CD4-positive, alpha-beta T cell treated with Interleukin-21 for 1 hour (primary cell): ENCODE results near the gene ZC3H12C.

Source experiments
- DNase-seq: peaks from one replicate; pipeline ENCODE4 v3.0.0-alpha.2; 2020

Gene ZC3H12C

GRCh38 chr11:110077831-110078325, 15.3 kb upstream of the ZC3H12C start:
- no peak for DNase-seq

GRCh38 chr11:110078923-110079544, 14.2 kb upstream of the ZC3H12C start:
- DNase-seq: no peak

DNA sequence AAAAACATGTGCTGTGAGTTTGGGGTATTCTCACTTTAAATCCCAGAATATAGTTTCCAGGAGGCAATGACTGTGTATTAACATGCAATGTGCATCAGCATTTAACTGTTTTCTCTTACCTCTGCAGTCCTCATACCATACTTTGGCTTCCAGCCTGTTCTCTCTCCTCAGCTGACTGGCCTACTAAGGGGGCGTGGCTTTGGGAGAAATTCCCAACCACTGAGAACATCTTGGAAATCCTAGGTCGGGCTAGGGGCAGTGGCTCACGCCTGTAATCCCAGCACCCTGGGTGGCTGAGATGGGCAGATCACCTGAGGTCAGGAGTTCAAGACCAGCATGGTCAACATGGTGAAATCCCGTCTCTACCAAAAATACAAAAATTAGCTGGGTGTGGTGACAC, 13.5 kb upstream of the ZC3H12C start:
- no peak for DNase-seq

- no peak for DNase-seq
Observed at GRCh38 chr11:110081462-110082376, 11.5 kb upstream of the ZC3H12C start.

DNA sequence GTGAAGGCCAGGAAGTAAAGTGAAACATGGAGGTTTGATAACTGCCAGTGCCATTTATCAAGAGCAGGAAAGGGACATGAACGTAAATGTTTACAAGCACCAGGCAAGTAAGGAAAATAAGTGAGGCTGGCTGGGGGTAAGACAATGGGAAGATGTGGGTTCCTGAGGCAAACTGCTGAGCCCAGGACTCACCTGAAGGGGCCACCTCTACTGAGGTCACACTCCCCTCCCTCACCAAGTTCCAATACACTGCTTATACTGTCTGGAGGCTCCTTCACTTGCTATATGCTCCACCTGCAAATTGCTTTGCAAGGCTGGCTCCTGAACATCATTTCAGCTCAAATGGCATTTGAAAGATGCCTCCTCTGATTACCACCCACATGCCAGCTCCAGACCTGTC, 10.3 kb upstream of the ZC3H12C start:
- DNase-seq: no peak

DNA sequence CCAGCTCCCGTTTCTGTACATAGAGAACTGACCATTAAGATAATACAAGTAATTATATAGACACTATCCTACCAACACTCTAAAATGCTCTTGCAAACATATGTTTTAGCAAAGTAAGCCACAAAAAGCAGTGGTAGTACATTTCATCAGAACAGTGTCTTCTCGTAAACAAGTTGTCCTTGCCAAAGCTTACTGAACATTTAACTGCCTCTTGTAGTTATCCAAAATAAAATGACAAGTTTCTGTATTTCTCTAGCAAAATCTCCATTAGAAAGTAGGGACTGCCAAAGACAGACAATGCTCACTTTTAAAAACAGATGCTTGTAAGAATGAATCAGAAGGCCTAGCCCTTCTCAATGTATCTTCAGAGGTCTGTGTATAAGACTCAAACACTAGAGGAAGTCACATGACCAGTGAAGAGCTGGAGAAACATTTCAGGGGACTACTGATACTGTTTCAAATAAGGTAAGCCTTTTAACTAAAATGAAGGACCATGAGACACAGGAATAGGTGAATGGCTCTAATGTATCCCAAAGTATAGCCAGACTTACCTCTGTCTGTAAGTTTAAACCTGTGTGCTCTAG, 7.8 kb upstream of the ZC3H12C start:
- DNase-seq: no peak

GRCh38 chr11:110086892-110087309, 6.3 kb upstream of the ZC3H12C start:
- peak; percentile 6 for DNase-seq

DNA sequence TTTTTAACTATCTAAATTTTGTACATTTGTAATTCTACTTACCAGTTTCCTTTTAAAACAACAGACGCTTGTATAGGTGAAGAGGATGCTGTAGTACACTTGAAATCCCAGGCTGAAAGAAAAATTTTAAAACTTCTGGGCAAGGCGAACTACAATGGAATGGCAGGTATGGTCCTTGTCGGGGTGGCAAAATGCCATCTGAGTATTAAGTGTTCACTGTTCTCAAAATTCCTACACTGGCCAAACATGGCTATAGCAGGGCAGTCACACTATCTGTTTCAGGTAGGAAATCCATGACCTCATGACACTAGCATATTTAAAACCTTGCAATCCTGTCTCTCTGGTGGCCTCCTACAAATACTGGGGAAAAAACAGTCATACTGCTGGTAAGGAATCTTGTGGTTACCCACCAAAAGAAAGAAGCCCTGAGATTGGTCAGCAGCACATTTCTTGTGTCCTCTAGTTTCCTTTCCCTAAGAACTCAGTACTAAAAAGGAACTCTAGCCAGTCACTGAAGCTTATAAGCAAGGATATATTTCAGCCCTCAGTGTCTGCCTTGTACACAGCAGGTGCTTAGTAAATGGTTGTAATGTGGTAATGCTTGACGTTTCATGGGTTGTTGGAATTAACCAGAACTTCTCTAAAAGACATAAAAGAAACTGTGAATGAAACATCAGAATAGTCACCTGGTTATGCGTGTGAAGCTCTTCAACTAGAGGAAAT, 5.2 kb upstream of the ZC3H12C start:
- DNase-seq: no peak

GRCh38 chr11:110088535-110089344, 4.5 kb upstream of the ZC3H12C start:
- no peak for DNase-seq

- no peak for DNase-seq
Observed at GRCh38 chr11:110089617-110090282, 3.4 kb upstream of the ZC3H12C start.

- no peak for DNase-seq
Observed at GRCh38 chr11:110090466-110091026, 2.6 kb upstream of the ZC3H12C start.

DNA sequence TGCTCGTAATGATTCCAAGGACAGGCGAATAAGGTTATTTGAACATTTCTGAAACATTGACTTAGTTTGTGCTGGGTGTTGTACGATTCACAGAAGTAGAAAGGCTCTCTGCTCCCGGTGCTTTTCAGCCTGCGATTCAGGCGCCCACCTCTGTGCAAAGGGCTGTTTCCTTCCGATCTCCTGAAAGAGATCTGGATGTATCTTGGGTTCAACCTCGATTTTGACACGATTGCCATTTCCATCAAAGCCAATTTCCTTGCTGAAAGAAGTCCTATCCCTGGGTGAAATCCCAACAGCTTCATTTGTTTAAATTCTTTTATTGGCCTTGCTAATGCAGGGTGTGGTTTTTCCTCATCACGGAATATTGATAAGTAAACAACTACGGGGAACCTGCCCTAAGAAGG, 1.1 kb upstream of the ZC3H12C start:
- no peak for DNase-seq

DNA sequence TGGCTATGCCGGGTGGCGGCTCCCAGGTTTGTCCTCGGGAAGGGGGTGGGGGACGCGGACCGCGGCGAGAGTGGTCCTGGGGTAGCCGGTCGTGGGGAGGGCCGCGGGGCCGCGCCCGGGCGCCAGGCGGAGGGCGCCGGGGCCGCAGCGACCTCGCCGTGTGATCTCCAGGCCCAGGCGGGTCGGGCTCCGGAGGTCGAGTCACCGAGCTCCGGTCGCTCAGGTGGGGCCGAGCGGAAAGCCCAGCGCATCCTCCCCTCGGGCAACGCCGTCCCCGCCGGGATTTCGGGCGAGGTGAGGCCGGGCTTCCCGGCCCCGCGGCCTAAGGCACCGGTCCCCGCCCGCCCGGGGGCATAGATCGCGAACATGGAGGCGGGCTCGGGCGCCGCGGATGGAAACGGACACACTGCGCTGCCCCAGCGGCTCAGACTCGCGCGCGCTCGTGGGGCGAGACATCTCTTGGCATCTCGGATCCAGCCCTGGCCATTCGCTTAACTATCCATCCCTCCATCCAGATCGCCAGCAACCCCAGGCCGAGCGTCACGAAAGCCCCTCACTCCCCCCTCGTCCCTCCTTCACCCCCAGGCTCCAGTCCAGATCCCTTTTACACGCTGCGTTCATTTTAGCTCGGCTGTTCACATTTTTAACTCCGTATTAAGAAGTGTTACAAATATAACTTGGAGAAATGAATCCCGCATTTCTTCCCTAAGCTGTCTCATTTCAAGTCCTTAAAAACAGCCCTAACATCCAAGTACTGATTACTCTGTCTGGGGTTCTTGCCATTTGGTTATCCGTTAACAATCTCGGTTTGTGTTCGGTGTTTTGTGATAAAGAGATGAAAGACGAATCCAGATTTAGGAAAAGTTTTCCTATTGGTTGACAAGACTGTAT, 460 bp downstream of the ZC3H12C start:
- no peak for DNase-seq

DNA sequence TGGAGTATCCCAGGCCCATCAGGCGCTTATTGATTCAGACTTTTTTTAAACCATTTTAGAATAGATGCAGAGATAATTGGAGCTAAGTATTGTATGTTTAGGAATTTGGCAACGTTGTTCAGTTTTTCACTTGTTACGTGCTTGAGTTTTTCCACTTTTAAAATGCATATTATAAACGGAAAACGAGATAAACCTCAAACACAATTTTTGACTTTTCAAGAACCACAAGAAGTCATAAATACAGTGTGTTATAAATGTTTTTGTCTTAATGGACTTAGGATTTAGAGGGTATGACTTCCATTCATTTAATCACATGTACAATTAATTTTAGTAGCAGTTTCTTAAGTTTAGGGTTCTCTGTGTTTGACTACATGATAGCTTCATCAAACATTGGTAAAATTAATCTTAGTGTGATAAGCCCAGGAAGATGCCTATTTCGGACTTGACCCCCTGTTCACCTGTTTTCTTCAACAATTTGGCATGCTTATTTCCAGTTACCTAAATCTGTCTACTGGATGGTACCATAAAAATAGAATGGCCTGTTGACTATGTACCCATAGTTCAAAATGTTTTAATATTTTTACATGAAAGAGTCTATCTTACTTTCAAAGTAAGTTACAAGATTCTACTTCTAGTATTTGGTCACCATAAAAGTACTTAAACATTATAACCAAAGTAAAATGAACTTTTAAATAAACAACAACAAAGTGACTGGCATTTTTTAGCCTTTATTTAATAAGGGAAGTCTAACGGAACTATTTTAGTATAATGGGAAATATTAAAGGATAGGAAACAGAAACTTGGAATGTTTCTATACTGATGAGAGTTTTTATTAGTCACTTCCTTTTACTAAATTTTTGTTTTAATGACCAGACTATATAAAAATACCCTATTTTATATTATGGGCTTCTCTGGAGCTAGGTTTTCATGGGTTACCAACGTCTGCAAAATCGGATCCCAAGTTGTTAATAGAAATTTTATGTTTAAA, 1.4 kb downstream of the ZC3H12C start:
- no peak for DNase-seq

DNA sequence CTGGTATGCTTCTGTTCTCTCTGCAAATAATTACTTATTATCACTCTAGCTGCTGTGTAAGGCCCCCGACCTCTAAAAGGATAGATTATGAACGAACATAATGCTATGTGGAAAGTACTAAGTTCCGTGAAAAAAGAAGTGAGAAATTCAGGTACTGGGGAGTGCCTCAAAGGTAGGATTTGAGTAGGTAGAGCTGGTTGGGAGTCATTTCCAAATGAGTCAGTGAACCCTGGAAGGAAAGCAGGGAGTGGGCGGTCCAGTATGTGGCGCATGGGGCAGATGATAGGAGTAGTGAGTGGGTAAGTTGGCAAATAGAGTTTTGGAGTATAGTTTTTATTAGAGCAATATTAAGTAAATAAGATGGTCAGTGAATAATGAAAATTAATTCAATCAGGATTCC, 2.4 kb downstream of the ZC3H12C start:
- DNase-seq: no peak

DNA sequence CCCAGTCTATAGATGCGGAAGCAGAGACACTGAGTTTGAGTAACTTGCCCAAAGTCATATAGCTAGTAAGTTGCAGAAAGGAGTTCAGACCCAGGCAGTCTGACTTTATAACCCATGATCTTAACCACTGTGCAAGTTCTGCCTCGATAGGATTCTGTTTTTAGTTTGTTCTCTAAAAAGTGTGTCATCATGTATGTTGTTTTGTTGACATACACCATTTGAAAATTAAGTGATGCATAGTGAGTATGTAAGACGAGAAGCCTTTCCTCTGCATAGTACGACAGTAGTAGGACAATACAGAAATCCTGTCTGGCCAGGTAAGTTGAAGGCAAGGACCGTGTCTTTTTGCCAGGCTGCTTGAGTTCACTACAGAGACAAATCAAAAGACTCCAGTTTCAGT, 3.3 kb downstream of the ZC3H12C start:
- no peak for DNase-seq

DNA sequence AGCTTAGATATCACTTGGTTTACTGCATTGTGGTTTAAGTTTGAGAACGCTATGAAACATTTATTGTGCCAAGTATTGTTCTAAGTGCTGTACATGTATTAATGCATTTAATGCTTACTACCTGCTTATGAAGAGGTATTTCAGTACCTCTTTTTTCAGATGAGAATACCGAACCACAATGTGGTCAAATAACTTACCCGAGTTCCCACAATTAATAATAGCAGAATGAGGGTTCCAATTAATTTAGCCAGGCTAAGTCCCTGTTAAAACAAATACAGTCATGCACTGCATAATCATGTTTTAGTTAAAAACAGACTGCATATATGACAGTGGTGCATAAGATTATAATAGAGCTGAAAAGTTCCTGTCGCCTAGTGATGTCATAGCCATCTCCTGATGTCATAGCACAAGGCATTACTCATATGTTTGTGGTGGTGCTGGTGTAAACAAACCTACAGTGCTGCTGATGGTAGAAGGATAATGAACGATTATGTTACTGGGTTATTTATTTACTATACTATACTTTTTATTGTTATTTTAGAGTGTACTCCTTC, 4.3 kb downstream of the ZC3H12C start:
- DNase-seq: no peak

- no peak for DNase-seq
Observed at GRCh38 chr11:110098645-110099044, 5.5 kb downstream of the ZC3H12C start.
